A549 (cell line): ENCODE results near the gene PI4K2B.

Experiments used
- CBX8 ChIP-seq: fragments of 200-600 bp; sonication (generic); IDR thresholded peaks from 2 replicates; pipeline ENCODE4 v1.6.1; 2016
- CEBPB ChIP-seq, 2 experiments: fragments of >200 bp in 1 of 2; sonication (Bioruptor Twin) in 1 of 2; formaldehyde crosslinking in 1 of 2; IDR thresholded peaks; 2 replicates each; pipeline ENCODE4 v1.6.1; 2012 to 2016
- EP300 ChIP-seq, 2 experiments: fragments of >200 bp; sonication (Bioruptor Twin); formaldehyde crosslinking; IDR thresholded peaks; 2 replicates in 1 of 2; 3 replicates in 1 of 2; pipeline ENCODE4 v1.6.1; 2016 to 2017
- MYC ChIP-seq: IDR thresholded peaks from 2 replicates; pipeline ENCODE4 v1.6.1; 2012; ENCODE audit warnings: mild to moderate bottlenecking, inconsistent platforms, low read length, improper control_type of control experiment, borderline replicate concordance
- ZNF302 ChIP-seq: fragments of 250-450 bp; sonication (Bioruptor Pico); IDR thresholded peaks from 2 replicates; pipeline ENCODE4 v1.9.0; 2021; ENCODE audit warnings: inconsistent platforms, mild to moderate bottlenecking, moderate library complexity
- TF ChIP-seq, protein P1 (sequence below): fragments of 200-600 bp; sonication (generic); IDR thresholded peaks from 2 replicates; pipeline ENCODE4 v1.6.1; 2016; ENCODE audit warnings: antibody characterized with exemption, mild to moderate bottlenecking, moderate library complexity
- TF ChIP-seq, protein P2 (sequence below): fragments of >200 bp; sonication (Bioruptor Twin); formaldehyde crosslinking; IDR thresholded peaks from 3 replicates; pipeline ENCODE4 v1.5.1; 2016

DNA sequence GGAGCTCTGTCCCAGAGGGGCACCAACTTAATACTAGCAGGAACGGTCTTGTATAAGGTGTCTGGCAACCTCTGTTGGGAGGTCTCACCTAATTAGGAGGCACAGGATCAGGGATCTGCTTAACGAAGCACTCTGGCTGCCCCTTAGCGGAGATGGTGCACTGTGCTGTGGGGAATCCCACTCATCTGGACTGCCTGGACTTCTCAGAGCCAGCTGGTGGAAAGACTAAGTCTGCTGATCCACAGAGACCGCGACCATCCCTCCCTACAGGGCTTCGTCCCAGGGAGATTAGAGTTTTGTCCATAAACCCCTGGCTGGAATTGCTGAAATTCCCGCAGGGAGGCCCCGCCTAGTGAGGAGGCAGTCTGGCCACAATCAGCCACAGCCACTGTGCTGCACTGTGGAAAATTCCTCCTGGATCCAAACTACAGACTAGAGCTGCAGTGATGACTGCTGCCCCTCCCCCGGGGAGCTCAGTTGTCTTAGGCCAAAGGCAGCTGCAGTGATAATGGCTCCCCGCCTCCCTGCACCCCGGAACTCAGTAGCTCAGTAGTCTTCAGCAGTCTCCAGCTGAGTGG, 56.7 kb downstream of the PI4K2B start:
- TF ChIP-seq CBX8, result no peak
- no peak for TF ChIP-seq ZNF302
- no peak for TF ChIP-seq EP300 (IDR thresholded peaks at IDR 0.05)
- no peak for TF ChIP-seq CEBPB (IDR thresholded peaks at IDR 0.05)
- TF ChIP-seq, protein P1, sequence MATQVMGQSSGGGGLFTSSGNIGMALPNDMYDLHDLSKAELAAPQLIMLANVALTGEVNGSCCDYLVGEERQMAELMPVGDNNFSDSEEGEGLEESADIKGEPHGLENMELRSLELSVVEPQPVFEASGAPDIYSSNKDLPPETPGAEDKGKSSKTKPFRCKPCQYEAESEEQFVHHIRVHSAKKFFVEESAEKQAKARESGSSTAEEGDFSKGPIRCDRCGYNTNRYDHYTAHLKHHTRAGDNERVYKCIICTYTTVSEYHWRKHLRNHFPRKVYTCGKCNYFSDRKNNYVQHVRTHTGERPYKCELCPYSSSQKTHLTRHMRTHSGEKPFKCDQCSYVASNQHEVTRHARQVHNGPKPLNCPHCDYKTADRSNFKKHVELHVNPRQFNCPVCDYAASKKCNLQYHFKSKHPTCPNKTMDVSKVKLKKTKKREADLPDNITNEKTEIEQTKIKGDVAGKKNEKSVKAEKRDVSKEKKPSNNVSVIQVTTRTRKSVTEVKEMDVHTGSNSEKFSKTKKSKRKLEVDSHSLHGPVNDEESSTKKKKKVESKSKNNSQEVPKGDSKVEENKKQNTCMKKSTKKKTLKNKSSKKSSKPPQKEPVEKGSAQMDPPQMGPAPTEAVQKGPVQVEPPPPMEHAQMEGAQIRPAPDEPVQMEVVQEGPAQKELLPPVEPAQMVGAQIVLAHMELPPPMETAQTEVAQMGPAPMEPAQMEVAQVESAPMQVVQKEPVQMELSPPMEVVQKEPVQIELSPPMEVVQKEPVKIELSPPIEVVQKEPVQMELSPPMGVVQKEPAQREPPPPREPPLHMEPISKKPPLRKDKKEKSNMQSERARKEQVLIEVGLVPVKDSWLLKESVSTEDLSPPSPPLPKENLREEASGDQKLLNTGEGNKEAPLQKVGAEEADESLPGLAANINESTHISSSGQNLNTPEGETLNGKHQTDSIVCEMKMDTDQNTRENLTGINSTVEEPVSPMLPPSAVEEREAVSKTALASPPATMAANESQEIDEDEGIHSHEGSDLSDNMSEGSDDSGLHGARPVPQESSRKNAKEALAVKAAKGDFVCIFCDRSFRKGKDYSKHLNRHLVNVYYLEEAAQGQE, result no peak
- TF ChIP-seq, protein P2, sequence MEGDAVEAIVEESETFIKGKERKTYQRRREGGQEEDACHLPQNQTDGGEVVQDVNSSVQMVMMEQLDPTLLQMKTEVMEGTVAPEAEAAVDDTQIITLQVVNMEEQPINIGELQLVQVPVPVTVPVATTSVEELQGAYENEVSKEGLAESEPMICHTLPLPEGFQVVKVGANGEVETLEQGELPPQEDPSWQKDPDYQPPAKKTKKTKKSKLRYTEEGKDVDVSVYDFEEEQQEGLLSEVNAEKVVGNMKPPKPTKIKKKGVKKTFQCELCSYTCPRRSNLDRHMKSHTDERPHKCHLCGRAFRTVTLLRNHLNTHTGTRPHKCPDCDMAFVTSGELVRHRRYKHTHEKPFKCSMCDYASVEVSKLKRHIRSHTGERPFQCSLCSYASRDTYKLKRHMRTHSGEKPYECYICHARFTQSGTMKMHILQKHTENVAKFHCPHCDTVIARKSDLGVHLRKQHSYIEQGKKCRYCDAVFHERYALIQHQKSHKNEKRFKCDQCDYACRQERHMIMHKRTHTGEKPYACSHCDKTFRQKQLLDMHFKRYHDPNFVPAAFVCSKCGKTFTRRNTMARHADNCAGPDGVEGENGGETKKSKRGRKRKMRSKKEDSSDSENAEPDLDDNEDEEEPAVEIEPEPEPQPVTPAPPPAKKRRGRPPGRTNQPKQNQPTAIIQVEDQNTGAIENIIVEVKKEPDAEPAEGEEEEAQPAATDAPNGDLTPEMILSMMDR, result no peak
- TF ChIP-seq MYC, result no peak
